ENCODE results near the gene EML3.
"Not testable (repeated sequence)": the region's sequence is repeated elsewhere in the genome, so short reads cannot be mapped to it uniquely, and the experiment has no call there.

EML3 gene

DNA sequence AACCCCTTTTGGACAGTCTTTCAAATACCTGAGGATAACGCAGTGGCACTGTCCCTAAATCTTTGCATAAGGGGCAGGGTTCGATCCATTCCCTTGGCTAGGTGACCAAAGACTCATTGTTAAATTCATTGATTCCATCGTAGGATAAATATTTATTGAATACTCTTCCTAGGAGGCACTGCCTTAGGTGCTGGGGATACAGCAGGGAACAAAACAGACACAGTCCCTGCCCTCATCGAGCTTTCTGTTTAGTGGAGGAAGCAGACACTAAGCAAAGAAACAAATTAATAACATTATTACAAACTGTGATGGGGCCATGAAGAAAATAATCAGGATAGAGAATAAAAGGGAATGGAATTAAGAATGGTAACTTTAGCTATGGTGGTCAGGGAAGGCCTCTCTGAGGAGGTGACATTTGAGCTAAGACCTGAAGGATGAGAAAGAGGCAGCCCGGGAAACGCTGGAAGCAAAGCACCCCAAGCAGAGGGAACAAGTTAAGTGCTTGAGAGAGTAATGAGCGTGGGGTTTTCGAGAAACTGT is 8.5 kb upstream of the EML3 start:
- DNase-seq: no peak

DNA sequence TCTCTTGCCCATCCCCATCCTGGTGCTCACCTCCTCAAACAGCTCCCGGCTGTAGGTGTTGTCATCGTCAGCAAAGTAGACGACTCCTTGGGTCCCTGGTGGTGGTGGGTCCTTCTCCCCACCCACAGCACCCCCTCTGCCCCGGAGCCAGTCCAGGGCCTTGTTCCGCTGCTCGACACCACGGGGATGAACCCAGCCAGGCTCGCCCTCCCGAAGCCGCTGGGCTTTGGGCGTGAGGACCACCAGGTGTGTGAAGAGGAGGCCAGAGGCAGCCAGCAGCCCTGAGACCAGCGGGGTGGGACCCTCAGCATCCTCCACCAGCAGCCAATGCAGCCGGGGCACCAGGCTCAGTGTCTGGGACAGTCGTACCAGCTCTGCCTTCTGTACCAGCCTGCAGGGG is 4.4 kb upstream of the EML3 start:
- not testable (repeated sequence) for DNase-seq

DNA sequence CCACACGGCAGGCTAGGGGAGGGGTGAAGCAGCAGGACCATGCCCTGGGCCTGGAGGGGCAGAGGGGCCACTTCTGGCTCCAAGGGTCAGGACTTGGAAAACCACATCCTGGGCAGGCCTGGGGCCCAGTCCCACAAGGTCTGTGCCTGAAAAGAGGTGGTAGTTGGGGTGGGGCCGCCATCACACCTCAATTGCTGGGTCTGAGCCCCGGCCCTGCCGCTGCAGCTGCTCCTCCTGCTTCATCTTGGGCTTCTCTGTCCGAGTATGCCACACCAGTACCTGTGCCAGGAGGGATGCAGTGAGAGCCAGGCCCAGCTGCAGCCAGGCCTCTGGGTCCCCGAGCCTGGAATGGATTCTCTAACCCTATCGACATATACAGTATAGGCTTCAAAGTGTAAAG is 2.9 kb upstream of the EML3 start:
- DNase-seq: no peak

DNA sequence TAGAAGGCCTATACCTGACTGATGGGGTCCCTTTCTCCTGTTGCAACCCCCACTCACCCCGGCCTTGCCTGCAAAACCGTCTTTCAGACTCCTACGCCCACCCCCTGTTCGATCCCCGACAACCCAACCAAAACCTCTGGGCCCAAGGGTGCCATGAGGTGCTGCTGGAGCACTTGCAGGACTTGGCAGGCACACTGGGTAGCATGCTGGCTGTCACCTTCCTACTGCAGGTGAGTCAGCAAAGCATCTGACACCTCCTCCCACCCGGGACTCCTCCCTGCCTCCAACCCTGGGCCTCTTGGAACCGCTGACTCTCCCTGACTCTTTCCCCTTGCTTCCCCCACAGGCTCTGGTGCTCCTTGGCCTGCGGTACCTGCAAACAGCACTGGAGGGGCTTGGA is 1.7 kb upstream of the EML3 start:
- DNase-seq: no peak

DNA sequence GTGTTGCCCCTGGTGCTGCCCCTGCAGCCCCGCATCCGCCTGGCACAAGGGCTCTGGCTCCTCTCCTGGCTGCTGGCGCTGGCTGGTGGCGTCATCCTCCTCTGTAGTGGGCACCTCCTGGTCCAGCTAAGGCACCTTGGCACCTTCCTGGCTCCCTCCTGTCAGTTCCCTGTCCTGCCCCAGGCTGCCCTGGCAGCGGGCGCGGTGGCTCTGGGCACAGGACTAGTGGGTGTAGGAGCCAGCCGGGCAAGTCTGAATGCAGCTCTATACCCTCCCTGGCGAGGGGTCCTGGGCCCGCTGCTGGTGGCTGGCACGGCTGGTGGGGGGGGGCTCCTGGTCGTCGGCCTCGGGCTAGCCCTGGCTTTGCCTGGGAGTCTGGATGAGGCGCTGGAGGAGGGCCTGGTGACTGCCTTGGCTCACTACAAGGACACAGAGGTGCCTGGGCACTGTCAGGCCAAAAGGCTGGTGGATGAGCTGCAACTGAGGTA is 760 bp upstream of the EML3 start:
- DNase-seq: no peak

DNA sequence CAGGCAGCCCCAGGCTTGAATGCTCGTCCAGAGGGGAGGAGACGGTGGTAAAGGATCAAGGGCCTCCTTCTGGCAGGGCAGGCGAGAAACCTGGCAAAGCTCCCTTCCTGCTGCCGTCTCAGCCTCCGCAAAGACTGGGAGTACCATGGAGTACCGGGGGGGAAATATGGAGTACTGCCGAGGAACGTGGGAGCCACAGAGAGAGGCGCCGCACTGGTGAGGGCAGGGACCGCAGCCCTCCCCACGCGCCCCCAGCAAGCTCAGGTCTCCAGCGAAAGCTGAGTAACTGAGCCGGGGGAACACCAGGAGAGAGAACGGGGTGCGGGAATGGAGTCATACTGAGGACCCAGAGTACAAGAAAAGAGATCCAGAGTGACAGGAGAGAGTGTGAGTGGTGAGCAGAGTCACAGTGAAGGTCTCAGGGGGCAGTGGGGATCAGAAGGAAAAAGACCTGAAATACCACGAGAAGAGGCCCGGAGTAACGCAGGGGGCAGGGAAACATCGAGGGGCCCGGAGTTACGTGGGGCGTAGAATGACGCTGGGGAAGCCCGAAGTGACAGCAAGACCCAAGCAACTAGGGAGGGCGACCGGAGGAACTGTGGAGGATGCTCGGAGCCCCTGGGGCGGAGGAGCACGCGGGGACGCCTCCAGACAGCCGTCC is 740 bp downstream of the EML3 start:
- no peak for DNase-seq

DNA sequence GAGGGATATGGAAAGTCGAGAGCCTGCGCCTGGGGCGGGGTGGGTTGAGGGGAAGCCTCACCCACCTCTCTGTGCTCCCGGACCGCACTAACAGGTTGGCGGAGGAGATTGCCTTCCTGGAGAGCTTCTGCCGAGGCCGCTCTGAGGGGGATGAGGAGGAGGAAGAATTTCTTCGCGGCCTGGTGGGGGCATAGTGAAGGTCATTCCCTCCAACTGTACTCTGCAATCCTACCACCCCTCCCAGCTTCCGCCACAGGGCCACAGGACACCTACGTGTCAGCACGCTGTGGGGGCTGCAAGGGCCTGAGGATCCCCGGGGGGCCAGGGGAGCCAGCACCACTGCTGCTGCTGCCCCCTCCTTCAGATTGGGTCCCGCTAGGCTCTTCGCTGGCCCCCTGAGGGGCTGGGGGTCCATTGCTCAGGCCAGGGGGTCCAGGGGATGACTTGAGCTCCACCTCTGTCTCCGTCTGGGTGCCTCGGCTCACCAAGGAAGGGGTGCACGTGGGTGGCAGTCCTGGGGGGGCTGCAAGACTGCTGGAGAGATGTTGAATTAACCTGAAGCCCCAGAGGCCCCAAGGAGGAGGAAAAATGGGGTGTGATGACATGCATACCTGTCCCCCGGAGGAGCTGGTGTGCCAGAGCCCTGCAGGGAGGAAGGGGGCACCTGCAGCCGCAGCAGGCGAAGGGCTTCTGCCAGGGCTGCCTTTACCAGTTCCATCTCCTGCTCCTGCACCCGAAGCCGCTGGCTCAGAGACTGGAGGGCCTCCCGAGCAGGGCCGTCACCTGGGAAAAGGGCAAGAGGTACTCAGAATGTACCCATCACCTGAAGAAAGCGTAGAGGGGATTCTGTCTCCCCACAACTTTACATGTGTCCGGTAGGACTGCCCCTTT is 1.5 kb downstream of the EML3 start:
- no peak for DNase-seq

DNA sequence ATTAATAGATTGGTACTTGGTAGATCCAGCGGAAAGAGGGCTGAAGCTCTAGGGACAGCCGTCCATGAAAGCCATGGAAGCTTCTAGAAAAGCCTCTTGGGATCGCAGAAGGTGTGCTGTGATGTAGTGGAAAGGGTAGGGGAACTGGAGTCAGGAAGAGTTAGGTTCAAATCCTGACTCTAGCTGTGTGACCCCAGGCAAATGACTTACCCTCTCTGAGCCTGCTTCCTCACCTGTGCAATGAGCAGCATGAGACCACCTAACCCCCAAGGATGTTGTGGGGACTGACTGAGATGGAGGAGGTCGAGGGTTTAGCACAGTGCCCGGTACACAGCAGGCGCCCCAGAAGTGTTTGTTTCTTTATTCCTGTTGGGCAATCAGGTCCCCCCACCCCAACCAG is 2.2 kb downstream of the EML3 start:
- no peak for DNase-seq

DNA sequence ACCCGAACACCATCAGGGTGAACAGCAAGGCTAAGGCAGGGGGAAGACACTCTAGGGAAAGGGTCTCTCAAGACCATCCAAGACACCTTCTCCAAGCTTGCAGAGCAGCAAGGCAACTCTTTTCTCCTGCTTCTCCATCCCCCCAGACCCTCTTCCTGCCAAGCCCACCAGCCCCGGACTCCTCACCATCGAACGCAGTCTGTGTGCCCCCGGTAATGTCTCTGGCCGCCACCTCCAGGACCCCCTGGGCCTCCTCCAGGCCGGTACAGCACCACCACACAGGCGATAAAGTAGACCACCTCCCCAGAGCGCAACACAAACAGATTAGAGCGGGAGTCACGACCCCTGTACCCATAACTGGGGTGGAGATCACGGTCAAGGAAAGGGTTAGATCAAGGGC is 3.8 kb downstream of the EML3 start:
- DNase-seq: no peak

DNA sequence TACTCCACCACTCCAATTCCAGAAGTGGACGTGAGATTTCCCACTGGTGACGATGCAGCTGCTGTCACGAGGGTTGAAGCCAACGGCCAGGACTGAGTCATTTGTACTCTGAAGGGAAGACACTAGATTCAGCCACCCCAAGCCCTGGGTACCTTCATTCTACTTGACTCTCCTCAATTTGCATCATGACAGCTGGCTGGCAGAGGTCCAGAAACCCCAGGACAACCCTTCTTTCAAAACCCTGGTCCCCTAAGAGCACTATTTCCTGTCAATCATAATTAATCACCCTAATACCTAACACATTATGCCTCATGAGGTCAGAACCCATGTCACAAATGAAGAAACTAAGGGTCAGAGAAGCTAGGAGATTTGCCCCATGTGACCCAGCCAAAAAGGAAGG is 4.9 kb downstream of the EML3 start:
- DNase-seq: no peak

DNA sequence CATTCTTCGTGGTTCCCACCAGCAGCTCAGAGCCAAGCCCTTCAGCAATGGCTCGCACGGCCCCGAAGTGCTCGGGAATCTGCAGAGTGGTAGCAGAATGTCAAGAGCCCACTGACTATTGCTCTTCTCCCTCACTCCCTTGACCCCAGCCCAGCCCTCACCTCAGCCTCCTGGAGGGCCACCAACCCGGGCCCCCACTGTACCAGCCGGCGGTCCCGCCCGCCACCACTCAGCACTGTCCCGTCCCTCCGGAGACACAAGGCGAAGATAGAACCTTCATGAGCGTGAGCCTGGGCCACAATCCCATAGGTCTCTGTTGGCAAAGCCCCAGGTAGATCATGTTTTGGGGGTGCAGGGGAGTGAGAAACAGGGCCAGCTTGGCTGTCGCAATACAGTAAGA is 6.7 kb downstream of the EML3 start:
- DNase-seq: no peak

DNA sequence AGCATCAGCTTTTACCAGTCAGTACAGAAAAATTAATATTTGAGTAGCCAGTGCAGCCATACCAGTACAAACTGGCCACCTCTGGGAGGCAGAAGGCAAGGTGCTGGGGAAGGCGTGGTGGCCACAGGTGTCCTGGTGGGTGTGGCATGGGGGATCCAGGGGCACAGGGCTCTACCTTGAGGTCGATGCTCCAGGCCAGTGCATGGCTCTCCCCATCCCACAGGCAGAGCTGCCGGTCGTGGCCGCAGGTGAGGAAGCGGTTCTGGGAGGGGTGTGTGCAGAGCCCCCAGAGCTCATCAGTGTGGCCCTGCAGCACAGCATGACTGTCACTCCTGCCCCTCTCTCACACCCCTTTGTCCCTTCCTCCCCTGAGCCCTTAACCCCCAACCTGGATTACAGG is 7.1 kb downstream of the EML3 start:
- DNase-seq: no peak

DNA sequence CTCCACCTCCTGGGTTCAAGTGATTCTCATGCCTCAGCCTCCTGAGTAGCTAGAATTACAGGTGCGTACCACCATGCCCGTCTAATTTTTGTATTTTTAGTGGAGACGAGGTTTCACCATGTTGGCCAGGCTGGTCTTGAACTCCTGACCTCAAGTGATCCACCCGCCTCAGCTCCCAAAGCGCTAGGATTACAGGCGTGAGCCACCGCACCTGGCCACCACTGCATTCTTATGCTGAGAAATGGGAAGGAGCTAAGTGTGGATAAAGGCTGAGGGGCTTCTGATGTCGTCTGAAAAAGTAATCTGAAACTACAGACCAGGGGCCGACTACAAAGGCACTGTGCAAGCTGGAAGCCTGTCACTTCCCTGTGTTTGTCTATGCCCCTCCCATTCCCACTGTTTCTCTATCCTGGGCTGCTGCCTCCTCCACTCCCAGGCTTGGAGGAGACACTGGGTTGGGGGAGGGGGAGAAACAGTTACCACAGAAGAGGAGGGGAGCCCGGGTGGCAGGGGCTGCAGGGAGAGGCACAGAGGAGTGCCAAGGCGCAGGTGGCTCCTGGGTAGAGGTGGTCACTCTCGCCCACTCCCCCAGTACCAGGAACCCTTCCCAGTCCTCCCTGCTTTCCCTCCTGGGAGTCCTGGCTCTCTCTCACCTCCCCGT is 8.0 kb downstream of the EML3 start:
- DNase-seq: peak; percentile 33

DNA sequence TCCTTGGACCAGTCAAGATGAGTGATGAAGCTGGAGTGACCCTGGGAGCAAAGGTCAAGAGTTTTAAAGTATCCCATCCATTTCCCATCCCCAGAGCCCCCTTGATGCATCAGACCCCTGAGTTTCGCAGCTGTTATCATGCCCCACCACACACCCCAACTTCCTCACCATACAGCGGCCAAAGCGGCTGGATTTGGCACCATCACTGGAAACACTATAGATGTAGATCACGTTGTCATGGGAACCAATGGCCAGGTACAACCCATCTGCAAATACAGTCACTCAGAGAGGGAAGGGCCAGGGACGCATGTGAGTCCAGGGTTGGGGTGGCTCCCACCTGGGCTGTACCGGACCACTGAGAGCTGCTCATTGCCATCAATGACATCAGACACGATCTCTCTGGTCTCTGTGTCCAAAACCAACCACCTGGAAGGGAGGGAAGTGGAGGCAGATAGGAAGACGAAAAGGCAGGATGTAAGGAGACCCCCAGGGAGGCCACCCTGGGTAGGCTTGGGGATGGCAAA is 8.7 kb downstream of the EML3 start:
- DNase-seq: no peak

DNA sequence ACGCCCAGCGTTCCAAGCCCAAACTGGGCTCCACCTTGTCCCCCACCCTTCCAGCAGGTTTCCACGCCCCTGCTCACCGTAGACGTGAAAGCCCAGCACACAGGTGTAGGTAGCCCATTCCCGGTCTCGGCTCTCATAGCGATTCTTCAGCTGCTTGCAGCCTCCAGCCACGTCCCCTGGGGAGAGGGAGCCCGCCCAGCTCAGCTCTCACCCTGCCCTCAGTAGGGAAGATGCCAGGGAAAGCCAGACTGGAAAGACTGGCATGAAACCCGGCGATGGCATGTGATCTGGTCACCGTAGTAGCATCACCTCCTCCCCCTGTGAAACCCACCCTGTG is 9.5 kb downstream of the EML3 start:
- no peak for DNase-seq

DNA sequence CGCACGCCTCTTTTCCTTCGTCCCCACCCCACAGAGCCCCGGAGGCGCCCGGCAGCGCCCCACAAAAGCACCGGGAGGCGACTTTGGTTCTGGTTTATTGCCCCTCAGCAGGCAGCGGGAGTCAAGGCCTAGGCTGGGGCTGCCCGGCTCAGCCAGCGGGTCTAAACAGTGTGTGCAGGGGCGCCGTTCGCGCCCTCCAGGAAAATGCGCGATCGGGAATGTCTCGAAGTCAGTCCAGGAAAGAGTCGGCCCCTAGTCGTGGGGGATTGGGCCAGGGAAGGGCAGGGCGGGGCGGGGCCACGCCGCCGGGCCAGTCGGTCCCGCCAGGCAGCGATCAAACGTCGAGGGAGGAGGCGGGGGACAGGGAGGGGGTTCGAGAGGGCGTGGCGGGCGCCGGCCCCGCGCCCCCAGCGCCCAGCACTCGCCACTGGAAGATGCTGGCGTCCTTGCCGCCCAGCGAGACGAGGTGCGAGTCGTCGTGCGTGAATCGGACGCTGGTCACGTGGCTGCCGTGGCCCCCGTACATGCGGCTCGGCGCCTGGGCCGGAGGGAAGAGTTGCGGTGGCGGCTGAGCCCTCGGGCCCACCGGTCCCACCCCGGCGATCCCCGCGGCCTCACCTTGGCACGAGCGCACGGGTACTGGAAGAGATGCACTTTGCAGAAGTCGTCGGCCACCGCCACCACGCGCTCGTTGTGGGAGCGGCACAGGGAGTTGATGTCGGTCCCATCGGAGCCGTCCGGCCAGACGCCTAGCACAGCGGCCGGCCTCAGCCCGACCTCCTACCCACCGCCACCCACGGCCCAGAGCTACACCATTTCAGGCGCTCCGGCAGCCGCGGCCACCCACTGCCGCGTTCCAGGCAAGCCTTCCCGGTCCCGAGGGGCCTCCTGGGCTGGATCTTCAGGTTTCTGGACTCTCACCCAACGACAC is 10.2 kb downstream of the EML3 start:
- peak; percentile 81 for DNase-seq

DNA sequence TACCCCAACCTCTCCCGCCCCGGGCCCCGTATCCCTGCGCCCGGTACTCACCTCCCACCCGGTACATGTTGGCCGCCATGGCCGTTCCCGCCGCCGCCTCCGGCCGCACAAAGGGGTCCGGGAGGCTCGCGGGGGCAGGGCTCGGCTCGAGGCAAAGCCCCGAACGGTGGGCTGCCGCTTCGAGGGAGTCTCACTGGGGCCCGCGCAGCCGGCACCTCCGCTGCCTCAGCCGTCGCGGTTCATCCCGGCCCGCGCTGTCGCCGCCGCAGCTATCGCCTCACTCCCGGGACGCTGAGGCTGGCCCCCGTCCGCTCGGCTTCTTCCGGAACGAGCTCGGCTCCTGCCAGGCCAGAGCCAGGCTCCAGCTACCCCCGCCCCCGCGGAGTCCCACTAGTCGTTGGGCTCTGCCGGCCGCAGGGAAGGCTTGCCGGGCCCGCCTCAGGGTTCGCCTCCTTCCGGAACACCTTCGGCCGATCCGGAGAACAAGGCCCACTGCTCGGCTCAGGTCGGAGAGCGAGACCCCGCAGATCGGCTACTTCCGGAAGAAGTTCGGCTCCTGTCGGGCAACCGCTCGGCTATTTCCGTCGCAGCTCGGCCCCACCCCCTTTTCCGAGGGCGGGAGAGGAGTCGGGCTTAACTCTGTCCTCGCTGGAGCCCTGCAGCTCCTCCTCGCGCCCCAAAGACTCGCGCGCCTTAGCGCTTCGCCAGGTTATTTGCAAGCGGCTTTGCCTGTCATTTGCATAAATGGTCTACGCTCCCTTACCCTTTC is 11.0 kb downstream of the EML3 start, which contains the start of gene MTA2:
TSS of gene MTA2 (minus strand) at position 494 of the 769 bp plus-strand sequence. CDS start at position 79, 415 bp downstream.
- peak; percentile 97 for DNase-seq

DNA sequence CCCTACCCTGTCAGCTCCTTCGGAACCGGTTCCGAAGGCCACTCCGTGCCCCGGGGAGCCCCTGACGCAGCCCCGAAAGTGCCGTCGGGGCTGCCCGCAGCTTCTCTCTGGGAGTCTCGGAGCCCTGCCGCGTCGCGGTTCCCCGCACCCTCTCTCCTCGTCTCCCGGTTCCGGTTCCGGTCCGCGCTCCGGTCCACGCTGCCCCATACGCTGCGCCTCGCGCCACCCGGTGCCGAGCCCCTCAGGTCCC is 11.5 kb downstream of the EML3 start:
- DNase-seq: no peak

DNA sequence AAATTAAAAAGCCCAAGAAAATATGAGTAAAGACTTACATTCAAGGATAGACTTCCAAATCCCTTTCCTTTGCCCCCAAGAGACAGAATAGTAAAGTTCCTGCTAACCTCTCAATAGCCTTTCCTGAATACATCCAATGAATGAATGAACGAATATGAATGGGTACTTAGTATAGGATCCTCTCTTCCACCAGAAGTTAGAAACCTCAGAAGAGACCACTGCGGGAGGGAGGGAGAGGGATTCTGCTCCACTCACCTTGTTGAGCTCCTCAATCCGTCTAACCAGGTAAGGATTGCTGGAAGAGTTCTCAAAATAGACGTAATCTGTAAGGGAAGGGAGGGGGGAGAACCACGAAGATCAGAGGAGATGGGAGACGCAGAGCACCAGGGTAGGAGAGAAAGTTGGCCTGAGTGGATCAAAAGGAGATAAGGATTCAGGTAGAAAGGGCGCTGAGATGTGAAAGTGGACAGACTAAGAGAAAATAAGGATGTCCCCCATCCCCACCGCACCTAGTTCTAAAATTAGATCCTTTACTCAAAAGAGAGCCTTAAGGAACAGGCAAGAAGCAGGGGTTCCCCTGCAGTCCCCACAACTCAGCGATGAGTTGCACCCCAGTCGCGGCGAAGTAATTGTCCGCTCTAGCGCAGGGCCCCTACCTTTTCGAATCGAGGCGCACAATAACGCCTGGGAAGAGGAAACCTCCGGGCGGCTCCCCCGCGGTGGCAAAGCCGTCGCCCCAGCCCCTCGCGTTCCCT is 12.0 kb downstream of the EML3 start:
- DNase-seq: no peak

DNA sequence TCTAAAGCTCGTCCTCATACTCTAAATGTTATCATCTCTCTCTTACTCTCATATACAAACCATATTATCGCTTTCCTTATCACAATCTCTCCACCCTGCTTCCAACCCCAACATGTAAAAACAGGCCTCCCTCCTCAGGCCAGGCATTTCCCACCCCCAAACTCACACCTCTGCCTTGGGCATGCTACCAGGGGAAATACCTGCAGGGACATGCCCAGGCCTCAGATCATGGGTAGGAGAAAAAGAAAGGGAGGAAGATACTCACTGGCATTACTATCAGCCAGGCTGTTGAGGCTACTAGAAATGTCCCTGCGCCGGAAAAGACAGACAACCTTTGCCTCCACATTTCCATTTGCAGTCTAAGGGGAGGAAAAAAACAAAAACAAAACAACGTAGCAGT is 12.7 kb downstream of the EML3 start:
- DNase-seq: no peak
